Heart left ventricle (tissue), 16 donors: Measurements from ENCODE around the gene UXT. TPM values are rescaled to one million over a fixed set of nuclear protein-coding genes. Genes with fewer than 3 reads are reported as not detected.

Experiments
- ATAC-seq, 4 donors: fragments of 200-7000 bp; cut with Tn5 transposase; one replicate each; pipeline ENCODE4 v1.9.1; 2020 to 2022; ENCODE audit warnings: moderate library complexity in 4 of 4, mild to moderate bottlenecking in 3 of 4, moderate number of reproducible peaks in 1 of 4
- DNase-seq, 5 donors: peaks; one replicate each; pipeline ENCODE4 v3.0.0-alpha.2; 2020
- H3K27ac ChIP-seq, 12 donors: fragments of 200-600 bp; sonication (generic) in 4 of 12; one replicate each; pipeline versions ENCODE4 v1.5.0 to v1.8.0; 2016 to 2022; ENCODE audit warnings: mild to moderate bottlenecking in 2 of 12
- H3K27me3 ChIP-seq, 9 donors: fragments of 200-600 bp; sonication (generic) in 2 of 9; one replicate each; pipeline versions ENCODE4 v1.5.1 to v1.8.0; 2016 to 2022; ENCODE audit warnings: mild to moderate bottlenecking in 3 of 9
- H3K36me3 ChIP-seq, 9 donors: fragments of 200-600 bp; sonication (generic) in 2 of 9; one replicate each; pipeline versions ENCODE4 v1.5.0 to v1.8.0; 2018 to 2022; ENCODE audit warnings: mild to moderate bottlenecking in 2 of 9
- H3K4me1 ChIP-seq, 12 donors: fragments of 200-600 bp; sonication (generic) in 4 of 12; one replicate each; pipeline versions ENCODE4 v1.5.0 to v1.8.0; 2016 to 2022; ENCODE audit warnings: mild to moderate bottlenecking in 3 of 12
- H3K4me3 ChIP-seq, 12 donors: fragments of 200-600 bp; sonication (generic) in 4 of 12; one replicate each; pipeline versions ENCODE4 v1.5.0 to v1.8.0; 2017 to 2022; ENCODE audit warnings: mild to moderate bottlenecking in 9 of 12, moderate library complexity in 4 of 12
- H3K9me3 ChIP-seq, 12 donors: fragments of 200-600 bp; sonication (generic) in 4 of 12; one replicate each; pipeline versions ENCODE4 v1.5.0 to v1.8.0; 2016 to 2022; ENCODE audit warnings: mild to moderate bottlenecking in 1 of 12
- POLR2A ChIP-seq, 2 donors: fragments of 450-650 bp; IDR thresholded peaks; one replicate each; pipeline ENCODE4 v1.6.1; 2017; ENCODE audit warnings: antibody characterized with exemption in 2 of 2, mild to moderate bottlenecking in 2 of 2, moderate library complexity in 2 of 2
- WGBS, 4 donors: extraction: QIAGEN DNeasy Blood & Tissue Kit in 2 of 4; methylation state at CpG; one replicate each; pipeline versions ENCODE4 v1.1.5 to v1.1.7; 2013 to 2018; 5-methylcytosine and 5-hydroxymethylcytosine counted together
- intact Hi-C, 10 donors: fragments of 100-400 bp; cut with DNase I; formaldehyde crosslinking; loops; one replicate each; pipeline versions ENCODE4 v1.11.1 to v1.14.2; 2022
- polyA plus RNA-seq, 2 donors: library from polyadenylated mRNA; stranded (reverse); fragments of 200-250 nt; gene quantifications; one replicate each; pipeline ENCODE4 v1.2.3, GENCODE V29; 2013
- total RNA-seq, 9 donors: library from RNA; depleted of rRNA in 2 of 9; stranded (reverse); fragments of >200 nt in 2 of 9; fragmentation: NEBNext Ultra II Directional in 3 of 9; extraction: Animal tissue kit (Norgen Biotek cat#: 25700) in 3 of 9; gene quantifications; one replicate each; pipeline versions ENCODE4 v1.1.0 to v1.2.4, GENCODE V29; 2016 to 2023
- TF ChIP-seq, protein P1 (sequence below), 12 donors: fragments of 200-600 bp; sonication (generic) in 4 of 12; IDR thresholded peaks; one replicate each; pipeline versions ENCODE4 v1.5.0 to v1.8.0; 2018 to 2022; ENCODE audit warnings: antibody characterized with exemption in 12 of 12, mild to moderate bottlenecking in 5 of 12
- donor health status: ischemic (EF 13 %, LVEDD 7.1; RV severe dilation, severe dysfunction).
- donor health status: healthy with polysubstance abuse.
- donor health status: DM: no; HTN: yes; CAD: no.
- donor health status: DM: no; HTN: no; CAD: no.
- donor health status: ischemic (EF 25% LVEDD 6.9; RV normal size, moderate dysfunction).
- donor health status: ischemic (EF 25% LVEDD 5.7; RV mildly dilated, moderate dysfunction).
- donor health status: healthy.
- donor health status: DM: yes; HTN: yes; CAD: no.
- donor health status: ischemic (EF 35%, LVEDD 5.7; RV mildly dilated, moderate dysfunction).
- donor health status: nonischemic (EF 11% LVEDD 7.7; RV severe dilation, severe dysfunction).
- donor health status: DM: yes; HTN: yes; CAD: no.
- donor health status: PGD.
- donor health status: ischemic (EF 29% LVEDD 5.4; RV normal size, mild dysfunction).
- donor health status: nonischemic (EF 23%, LVEDD 6.1; RV moderate dilation, normal function).

UXT gene
- total and polyA plus RNA-seq, 11 donors, result 74.4 to 193 (median 97.7) TPM

DNA sequence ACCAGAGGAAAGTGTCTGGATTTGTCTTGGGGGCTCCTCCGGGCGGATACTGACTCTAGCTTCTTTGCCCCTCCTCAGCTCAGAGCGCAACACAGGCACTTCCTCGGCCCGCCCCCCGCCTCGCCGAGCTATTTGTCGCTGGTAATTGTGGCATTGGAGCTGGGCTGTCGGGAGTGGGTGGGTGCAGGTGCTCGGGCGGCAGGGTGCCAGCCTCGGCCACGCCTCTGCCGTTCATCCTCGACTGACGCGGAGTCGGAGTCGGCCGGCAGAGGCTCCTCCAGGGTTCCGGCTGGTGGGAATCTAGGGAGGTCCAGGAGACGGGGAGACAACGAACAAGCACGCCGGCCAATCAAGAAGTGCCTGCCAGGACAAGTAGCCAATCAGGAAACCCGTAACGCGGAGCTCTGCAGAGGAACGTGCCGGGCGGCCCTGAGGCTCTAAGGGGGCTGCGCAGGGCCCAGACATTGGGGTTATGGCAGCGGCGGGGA is 35.4 kb downstream of the UXT start:
- Histone ChIP-seq H3K36me3 (no peaks in the 10 kb centered on the region), H3K4me1 (peaks cover 0 to 6% (median 0%) of the 10 kb centered on the region in 12 donors), H3K4me3 (peak overlapping the region in 7 of 12 donors; percentile 20 to 55 (median 35)), H3K27me3 (peaks cover 0 to 9% (median 0%) of the 10 kb centered on the region in 9 donors), H3K27ac (no peak overlapping the region), H3K9me3 (no peaks in the 10 kb centered on the region)
- TF ChIP-seq, protein P1, sequence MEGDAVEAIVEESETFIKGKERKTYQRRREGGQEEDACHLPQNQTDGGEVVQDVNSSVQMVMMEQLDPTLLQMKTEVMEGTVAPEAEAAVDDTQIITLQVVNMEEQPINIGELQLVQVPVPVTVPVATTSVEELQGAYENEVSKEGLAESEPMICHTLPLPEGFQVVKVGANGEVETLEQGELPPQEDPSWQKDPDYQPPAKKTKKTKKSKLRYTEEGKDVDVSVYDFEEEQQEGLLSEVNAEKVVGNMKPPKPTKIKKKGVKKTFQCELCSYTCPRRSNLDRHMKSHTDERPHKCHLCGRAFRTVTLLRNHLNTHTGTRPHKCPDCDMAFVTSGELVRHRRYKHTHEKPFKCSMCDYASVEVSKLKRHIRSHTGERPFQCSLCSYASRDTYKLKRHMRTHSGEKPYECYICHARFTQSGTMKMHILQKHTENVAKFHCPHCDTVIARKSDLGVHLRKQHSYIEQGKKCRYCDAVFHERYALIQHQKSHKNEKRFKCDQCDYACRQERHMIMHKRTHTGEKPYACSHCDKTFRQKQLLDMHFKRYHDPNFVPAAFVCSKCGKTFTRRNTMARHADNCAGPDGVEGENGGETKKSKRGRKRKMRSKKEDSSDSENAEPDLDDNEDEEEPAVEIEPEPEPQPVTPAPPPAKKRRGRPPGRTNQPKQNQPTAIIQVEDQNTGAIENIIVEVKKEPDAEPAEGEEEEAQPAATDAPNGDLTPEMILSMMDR (IDR thresholded peaks at IDR 0.05), result no peak
- TF ChIP-seq POLR2A (IDR thresholded peaks at IDR 0.05), result no peak
- ATAC-seq, result peak in 3 of 4 donors; percentile 65 to 83 (median 68)
- WGBS, 4 donors, result 0 to 38% (median 17%) methylated on average over 9 to 35 of the region's 35 CpGs
- DNase-seq, result peak; percentile 51 to 69 (median 61)
- intact Hi-C loops, result loop anchor here in 1 of 10 donors (10.0 kb wide), 1 partner anchor 59 kb away; the partner anchor contains the start of gene ARAF

DNA sequence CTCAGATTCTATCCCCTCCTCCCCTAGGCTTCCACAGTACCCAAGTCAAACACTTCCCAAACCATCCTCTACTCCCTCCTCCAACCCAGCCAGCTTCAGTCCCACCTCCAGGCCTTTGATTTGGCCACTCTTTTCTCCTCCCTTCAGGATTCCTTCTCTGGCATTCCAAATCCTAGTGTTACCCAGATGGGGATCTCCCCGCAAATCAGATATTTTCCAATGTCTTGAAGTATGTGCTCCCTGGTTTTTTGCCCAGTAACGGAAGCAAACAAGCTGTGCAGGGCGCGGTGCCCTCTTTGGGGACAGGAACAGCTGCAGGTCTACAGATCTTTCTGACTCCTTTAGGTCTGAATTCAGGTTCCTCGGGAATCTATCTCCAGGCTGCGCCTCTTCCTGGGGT is 37.1 kb downstream of the UXT start:
- Histone ChIP-seq H3K27me3 (peaks cover 0 to 14% (median 0%) of the 10 kb centered on the region in 9 donors), H3K27ac (no peak overlapping the region), H3K9me3 (no peaks in the 10 kb centered on the region), H3K4me3 (no peak overlapping the region), H3K36me3 (no peaks in the 10 kb centered on the region), H3K4me1 (peaks cover 0 to 6% (median 0%) of the 10 kb centered on the region in 12 donors)
- no peak for ATAC-seq
- DNase-seq, result no peak
- 71 to 86% (median 77%) methylated on average over 6 of the region's 6 CpGs for WGBS, 4 donors
- no peak for TF ChIP-seq POLR2A (IDR thresholded peaks at IDR 0.05)
- TF ChIP-seq, protein P1 (IDR thresholded peaks at IDR 0.05), result no peak
- intact Hi-C loops, result loop anchor here in 1 of 10 donors (10.0 kb wide), 1 partner anchor 57 kb away; the partner anchor contains the start of gene ARAF

DNA sequence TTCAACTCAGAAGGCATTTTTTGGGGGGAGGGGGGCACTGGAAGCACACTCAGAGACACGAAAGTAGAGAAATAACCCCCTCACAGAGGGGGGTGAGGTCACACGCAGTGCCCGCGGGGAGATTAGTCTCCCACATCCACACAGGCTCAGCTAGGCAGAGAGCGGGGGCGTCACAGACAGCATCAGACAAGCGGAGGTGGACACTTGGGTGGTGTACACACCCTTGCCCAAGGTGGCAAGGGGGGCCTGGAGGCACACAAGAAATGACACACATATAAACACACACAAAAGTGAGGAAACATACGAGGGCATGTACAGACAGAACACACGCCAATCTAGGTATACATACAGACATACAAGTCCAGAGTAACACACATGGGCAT is 38.7 kb downstream of the UXT start:
- intact Hi-C loops, result loop anchor here in 1 of 10 donors (10.0 kb wide), 1 partner anchor 55 kb away; the partner anchor contains the start of gene ARAF
- ATAC-seq (no peak), DNase-seq (no peak)
- TF ChIP-seq, protein P1 (IDR thresholded peaks at IDR 0.05), result no peak
- no peak for TF ChIP-seq POLR2A (IDR thresholded peaks at IDR 0.05)
- Histone ChIP-seq H3K4me1 (peaks cover 0 to 6% (median 0%) of the 10 kb centered on the region in 12 donors), H3K27me3 (peaks cover 0 to 14% (median 0%) of the 10 kb centered on the region in 9 donors), H3K9me3 (no peaks in the 10 kb centered on the region), H3K27ac (no peak overlapping the region), H3K4me3 (no peak overlapping the region), H3K36me3 (no peaks in the 10 kb centered on the region)
- WGBS, 4 donors, result 50 to 67% (median 53%) methylated on average over 9 of the region's 9 CpGs

DNA sequence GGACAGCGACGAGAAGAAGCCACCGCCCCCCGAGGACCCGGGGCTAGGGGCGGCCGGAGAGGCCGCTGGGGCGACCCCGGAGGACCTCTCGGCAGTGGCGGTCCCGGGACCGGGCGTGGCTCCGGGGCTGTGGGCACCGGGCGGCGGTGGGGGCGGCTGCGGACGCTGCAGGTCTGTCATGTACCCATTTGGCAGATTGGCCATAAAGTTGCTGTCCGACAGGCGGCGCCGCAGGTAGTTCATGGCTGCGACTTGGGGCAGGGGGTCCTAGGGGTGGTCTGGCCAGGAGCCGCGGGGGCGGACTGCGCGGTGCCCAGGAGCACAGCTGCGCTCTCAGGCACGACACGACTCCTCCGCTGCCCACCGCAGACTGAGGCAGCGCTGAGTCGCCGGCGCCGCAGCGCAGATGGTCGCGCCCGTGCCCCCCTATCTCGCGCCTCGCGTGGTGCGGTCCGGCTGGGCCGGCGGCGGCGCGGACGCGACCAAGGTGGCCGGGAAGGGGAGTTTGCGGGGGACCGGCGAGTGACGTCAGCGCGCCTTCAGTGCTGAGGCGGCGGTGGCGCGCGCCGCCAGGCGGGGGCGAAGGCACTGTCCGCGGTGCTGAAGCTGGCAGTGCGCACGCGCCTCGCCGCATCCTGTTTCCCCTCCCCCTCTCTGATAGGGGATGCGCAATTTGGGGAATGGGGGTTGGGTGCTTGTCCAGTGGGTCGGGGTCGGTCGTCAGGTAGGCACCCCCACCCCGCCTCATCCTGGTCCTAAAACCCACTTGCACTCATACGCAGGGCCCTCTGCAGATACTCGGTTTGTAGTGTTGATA is 39.3 kb downstream of the UXT start, which contains the start of gene SYN1:
TSS of gene SYN1 (minus strand) at position 372 of the 817 bp plus-strand sequence. CDS start at position 243, 129 bp downstream.
- WGBS, 4 donors, result 2 to 55% (median 19%) methylated on average over 12 to 88 of the region's 88 CpGs
- H3K4me1 ChIP-seq, result peaks cover 0 to 6% (median 0%) of the 10 kb centered on the region in 12 donors
- TF ChIP-seq, protein P1 (IDR thresholded peaks at IDR 0.05), result peak in 6 of 12 donors; percentile 7 to 61 (median 28)
- TF ChIP-seq POLR2A (IDR thresholded peaks at IDR 0.05), result no peak
- no peaks in the 10 kb centered on the region for H3K9me3 ChIP-seq
- intact Hi-C loops, result loop anchor here in 3 of 10 donors (5.0 to 10.0 kb wide), 2 partner anchors 37 to 55 kb away; partner anchors contain the start of genes ARAF (in 2 of the 3) and TIMP1 (in 1 of the 3)
- peaks cover 0 to 14% (median 0%) of the 10 kb centered on the region in 9 donors for H3K27me3 ChIP-seq
- peak; percentile 79 to 90 (median 85) for DNase-seq
- no peak within 1 kb of the TSS for H3K27ac ChIP-seq
- H3K36me3 ChIP-seq, result no peaks in the 10 kb centered on the region
- peak; percentile 67 to 95 (median 93) for ATAC-seq
- peak within 1 kb of the TSS in 10 of 12 donors; percentile 9 to 60 (median 42) for H3K4me3 ChIP-seq
